ENCODE measurements around the gene ZBTB7B.

Gene ZBTB7B

DNA sequence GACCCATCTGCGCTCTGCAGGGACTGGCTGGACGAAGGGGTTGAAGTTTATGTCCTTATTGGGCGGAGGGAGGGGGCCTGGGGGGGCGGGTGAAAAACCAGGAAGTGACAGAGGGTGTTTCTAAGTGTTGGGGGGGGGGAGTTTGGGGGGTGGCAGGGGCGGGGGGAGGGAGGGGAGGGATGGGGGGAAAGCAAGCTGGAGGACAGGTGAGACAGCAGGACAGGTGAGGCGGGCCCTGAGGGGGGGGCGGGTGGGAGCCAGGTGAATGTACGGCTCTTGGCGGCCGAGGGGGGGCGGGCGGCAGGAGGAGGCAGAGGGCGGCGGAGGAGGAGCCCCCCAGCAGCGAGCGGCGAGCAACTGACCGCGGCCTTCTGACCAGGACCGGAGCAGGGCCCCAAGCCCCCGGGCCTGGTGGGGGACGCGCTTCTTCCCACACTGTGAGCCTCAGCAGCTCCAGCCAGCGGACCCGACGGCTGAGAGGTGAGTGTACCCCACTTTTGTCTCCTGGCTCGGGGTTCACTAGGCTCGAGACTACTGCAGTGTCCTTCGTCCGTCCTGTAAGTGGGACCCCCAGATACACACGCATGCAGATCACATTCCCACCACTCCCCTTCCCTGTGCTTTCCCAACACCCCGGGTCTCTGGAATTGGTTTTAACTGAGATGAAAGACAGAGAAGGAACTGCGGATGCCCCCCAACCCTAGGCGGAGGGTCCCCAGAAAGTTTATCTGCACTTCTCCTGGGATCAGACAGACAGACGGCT, at the start of gene ZBTB7B:
TSS of gene ZBTB7B (plus strand) at position 339 of the 763 bp plus-strand sequence. CDS start 11,859 bp downstream, outside the sequence.
- no peak for DNase-seq (ENCODE audit: low spot score)

- no peak for DNase-seq (ENCODE audit: low spot score)
Measured at GRCh38 chr1:154953611-154954038, 49.0 kb upstream of the ZBTB7B start.

DNA sequence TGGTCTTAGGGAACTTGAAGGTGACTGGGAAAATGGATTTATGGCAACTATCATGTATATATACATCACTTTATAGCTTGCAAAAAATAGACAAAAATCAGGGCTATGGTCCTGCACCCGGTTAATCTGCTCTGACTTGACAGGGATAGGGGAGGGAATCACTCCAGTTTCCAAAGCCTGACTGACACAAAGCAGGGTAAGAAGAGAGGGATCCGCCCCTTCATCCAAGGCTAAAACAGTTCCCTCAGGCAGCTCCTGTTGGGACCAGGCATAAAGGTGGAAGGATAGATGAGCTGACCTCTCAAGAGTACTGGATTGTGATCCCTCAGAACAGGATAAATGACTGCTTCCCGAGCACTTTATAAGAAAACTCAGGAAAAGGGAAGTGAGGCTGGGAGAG, 48.1 kb upstream of the ZBTB7B start:
- DNase-seq (ENCODE audit: low spot score): no peak

DNA sequence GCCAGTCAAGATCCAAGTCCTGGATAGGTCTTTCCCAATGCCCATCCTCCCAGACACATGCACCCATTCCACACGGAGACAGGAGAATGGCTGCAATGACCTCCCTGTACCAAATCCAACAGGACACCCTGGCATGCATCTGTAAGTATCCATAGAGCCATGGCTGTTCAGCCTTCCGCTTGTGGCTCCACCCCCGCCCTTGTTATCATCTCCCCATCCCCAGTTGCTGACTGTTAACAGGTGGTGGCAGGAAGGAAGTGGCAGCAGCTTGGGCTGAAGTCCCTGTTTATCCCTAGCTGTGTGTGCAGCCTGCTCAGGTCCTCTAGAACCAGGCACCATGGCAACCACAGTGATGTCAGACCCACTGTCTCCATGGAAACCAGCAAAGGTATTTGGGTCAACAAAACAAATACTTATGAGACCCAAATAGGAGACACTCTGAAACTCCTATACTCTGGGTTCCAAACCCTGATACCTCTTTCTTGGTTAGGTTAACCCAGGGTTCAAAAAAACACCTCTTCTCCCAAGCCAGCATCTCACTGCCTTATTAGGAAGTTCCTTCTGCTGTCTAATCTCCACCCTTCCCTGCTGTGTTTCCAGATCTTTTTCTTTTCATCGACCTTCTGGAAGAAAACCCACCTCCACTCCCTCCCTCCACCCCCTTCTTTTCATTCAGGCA, 47.4 kb upstream of the ZBTB7B start:
- DNase-seq (ENCODE audit: low spot score): peak; percentile 99

DNA sequence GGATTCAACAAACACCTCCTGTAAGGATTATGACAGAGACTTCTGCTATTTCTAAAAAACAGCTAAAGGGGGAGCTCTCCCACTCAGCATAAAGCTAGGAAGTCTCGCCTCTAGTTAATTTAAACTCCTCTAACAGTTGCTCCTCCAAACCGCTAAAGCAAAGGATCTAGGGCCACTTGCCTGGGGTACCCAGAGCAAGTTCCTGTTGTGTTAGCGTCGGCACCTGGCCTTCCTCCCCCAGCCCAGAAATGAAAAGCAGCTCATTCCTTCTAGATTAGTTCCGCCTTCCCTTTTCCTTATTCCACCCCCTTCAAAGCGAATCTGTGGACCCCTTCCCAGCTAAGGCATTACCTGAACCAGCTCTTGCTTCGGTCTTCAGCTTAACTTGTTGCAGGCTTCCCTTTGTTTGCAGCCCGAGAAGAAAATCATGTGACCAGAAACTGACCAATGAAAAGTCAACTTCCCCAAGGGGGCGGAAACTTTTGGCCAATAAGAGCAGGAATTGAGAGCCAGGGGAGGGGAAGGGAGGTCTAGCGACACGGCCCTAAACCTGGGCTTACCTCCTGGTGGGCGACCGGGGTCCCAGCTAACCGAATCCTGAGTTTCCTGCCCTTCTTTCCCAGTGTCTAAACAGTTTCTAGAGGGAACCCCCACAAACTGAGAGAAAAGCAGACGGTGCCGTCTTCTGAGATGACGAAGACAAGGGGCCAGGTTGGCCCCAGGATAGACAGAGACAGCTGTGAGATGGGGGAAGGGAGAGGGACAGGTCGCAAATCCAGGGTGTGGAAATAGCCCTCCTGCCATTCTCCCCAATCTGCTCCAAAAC, 46.7 kb upstream of the ZBTB7B start, which contains the start of gene PBXIP1:
TSS of gene PBXIP1 (minus strand) at position 382 of the 826 bp plus-strand sequence. CDS start 2,378 bp downstream, outside the sequence.
- peak; percentile 96 for DNase-seq (ENCODE audit: low spot score)

- no peak for DNase-seq (ENCODE audit: low spot score)
Measured at GRCh38 chr1:154956544-154956941, 46.1 kb upstream of the ZBTB7B start.

DNA sequence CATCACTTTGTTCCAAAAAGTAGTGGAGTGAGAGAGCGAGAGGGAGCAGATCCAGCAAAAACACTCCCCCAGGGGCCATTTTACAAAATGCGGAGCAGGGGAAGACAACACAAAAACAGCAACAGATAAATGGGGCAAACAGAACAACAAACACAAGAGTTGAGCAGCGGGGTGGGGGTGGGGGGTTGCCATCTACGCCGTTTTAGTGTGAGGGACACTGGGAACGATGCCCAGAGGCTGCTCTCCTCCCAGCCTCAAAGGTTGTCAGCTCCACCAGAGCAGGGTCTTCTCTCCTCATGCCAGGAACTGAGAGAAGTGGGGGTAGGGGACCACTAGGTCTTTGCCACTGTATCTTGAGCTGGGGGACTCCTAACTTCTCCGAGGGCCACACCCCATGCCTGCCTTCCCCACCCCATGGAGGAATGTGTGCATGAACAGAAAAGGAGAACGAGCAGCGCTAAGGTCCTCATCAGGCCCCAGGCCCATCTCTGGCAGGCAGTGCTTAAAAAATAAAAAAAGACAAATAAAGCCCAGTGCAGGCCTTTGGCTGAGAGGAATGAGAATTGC, 45.4 kb upstream of the ZBTB7B start:
- no peak for DNase-seq (ENCODE audit: low spot score)

DNA sequence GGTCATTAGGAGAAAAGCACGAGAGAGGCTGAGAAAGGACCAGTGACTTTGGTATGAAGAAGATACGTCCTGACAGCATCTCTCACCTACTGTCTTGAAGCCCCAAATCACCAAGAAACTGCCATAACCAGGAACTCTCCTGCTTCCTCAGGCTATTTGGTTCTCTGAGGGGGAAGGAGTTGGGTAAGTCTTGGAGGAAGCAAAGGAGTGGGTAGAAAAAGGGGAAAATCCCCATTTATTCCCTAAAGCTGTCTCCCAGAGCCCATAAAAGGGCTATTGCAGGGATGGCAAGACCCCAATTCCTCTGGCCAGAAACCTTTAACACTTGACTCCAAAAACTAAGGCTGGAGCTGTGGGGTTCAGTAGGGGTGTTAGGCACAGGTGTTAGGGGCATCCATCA, 44.6 kb upstream of the ZBTB7B start:
- DNase-seq (ENCODE audit: low spot score): no peak

DNA sequence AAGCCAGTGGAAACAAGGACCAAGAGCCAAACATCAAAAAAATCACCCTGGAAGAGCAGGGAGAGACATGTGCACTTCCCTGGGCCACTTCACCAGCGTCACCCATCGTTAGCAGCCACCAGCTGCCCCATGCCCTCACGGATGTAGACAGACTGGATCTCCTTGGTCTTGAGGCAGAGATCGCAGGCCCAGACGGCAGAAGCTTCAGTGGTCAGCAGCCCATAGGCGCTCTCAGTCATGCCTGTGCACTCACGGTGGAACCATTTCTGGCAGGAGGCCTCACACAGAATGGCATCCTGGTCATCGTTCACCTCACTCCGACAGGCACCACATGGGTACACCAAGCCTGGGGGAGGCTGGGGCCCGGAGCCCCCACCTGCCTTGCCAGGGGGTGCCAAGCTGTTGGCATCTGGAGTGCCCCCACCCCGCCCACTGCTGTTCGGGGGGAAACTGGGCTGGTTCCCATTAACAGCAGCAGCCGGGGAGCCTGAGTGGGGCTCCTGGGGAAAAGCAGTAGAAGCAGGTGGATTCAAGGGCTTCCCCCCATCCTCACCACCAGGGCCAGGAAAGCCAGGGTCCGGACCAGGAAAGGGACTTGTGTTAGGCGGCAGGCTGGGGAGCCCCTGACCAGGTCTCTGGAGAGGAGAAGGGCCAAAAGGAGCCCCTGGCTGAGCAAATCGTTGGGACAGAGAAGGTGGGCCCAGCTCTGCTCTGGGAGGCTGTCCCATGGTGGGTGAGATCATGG, 43.7 kb upstream of the ZBTB7B start:
- no peak for DNase-seq (ENCODE audit: low spot score)

DNA sequence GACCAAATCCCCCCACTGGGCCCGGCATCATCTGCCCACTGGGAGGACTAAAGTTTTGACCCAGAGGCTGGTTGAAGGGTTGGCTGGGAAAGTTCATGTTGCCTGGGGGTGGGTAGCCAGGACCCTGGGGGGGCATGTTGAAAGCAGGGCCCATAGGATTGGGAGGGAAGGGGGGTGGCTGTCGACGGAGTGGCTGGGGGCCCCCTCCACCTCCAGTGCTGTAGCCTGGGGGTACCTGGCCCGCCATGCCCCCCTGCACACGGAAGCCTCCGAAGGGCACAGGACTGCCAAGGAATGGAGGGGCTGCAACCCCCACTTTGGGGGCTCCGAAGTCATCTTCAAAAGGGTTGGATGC, 43.2 kb upstream of the ZBTB7B start:
- no peak for DNase-seq (ENCODE audit: low spot score)

DNA sequence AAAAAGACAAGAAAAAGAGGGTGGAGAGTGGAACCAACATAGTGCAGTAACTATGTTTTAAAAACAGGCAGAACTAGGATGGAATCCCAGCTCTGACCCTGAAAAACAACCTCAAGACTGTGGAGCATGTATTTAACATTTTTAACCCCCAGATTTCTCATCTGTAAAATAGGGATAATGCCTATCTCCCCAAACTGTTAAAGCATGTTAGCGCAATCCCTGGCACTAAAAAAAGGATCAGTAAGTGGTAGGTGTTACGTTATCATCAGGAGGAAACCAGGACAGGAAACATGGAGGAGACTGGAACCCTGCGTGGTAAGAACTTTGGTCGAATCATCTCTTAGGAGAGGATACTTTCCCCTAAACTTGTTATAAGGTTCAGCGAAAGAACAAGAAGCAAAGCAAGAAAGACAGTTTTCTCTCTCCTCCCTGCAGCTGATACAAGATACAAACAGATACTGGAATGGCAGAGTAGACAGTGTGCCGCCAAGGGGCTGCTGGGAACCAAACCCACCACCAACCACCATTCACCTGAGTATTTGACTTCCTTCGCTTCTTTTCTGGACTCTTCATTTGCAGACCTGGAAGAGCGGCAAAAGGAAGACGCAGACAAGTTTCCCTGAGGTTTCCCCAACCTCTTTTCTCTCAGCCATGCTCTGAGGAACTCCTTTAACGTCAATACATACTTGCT, 42.0 kb upstream of the ZBTB7B start:
- DNase-seq (ENCODE audit: low spot score): no peak

DNA sequence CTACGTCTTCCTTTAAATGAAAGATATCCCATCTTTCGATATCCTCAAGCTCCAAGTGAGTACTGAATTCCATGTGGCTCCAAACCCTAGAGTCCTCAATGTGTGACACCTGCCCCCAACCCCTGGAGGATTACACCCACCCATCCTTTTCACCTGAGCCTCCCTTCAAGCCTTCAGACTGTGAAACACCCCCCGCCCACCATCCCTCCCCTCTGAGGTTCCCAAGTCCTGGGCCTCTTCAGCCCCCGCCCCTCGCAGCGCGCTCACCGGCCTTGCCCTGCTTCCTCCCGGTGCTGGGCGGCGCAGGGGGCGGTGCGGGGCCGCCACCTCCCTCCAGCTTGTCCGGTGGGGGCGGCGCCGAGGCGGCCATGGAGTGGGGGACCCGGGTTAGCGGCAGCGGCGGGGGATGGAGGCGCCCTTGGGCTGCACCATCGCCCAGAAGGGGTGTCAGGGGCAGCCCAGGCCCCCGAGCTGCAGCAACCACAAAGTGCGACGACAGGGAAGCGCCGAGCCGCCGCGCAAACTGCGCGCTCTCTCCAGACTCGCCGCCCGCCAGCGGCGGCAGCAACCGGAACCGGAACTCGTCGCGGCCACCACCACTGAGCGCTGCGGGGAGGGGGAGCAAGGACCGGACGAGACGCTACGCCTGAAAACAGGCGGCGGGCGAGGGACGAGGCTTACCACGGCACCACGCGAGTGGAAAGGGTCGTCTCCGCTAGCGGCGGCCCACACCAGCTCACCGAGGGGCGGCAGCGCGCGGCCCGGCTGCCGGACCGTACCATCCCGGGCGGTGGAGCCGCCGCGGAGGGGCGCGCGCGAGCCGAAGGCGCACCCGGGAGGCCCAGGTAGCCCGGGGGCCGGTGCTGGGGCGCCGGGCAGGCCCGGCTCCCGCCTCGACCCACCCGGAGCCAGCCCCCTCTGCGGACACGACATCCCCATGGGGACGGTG, 41.1 kb upstream of the ZBTB7B start, which contains the start of gene PYGO2:
TSS of gene PYGO2 (minus strand) at position 576 of the 949 bp plus-strand sequence. CDS start at position 370, 206 bp downstream.
- DNase-seq (ENCODE audit: low spot score): peak; percentile 78

DNA sequence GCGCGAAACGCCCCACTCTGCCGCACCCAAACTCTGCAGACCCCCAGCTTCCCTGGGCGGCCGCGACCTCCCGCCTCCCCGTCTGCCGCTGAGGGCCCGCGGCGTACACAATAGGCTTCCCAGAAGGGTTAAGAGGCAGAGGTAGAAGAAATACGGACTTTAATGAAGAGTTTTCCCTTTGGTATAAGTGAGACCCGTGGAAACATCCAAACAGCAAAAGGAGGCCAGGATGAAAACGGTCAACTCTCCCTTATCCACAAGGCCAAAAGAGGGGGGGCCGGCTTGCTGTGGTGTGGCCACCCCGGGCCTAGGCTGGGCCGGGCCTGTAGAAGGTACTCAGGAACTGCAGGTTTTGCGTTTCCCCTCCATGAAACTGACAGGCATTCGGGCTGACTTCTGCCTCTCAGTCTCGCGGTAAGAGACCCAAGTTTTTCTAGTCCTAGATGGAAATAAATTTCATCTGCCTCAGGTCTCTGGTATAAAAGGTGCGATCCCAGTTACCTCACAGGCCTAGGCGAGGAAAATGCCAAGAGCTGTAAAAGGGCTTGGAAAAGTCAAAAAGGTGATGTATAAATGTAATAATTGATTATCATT, 40.3 kb upstream of the ZBTB7B start:
- no peak for DNase-seq (ENCODE audit: low spot score)

- no peak for DNase-seq (ENCODE audit: low spot score)
Measured at GRCh38 chr1:154962795-154963330, 39.7 kb upstream of the ZBTB7B start.

GRCh38 chr1:154963643-154964042, 39.0 kb upstream of the ZBTB7B start:
- no peak for DNase-seq (ENCODE audit: low spot score)

- no peak for DNase-seq (ENCODE audit: low spot score)
Measured at GRCh38 chr1:154964359-154964758, 38.2 kb upstream of the ZBTB7B start.

DNA sequence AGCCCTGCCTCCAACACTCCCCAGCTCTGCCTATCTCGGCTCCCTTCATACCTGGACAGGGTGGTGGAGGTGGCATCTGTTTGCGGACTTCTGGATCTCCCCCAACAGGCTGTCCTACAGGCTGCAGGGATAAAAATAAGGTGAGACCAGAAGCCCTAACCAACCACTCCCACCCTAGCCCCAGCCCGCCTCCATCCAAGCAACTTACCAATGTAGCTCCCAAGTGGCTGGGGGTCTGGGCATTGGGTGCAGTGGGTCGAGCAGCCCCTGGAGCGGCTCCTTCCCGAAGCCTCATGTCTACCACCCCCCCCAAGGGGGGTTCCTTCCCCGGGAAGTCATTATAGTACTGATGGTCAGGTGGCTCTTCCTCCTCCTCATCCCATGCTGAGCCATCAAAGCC, 36.5 kb upstream of the ZBTB7B start:
- no peak for DNase-seq (ENCODE audit: low spot score)

DNA sequence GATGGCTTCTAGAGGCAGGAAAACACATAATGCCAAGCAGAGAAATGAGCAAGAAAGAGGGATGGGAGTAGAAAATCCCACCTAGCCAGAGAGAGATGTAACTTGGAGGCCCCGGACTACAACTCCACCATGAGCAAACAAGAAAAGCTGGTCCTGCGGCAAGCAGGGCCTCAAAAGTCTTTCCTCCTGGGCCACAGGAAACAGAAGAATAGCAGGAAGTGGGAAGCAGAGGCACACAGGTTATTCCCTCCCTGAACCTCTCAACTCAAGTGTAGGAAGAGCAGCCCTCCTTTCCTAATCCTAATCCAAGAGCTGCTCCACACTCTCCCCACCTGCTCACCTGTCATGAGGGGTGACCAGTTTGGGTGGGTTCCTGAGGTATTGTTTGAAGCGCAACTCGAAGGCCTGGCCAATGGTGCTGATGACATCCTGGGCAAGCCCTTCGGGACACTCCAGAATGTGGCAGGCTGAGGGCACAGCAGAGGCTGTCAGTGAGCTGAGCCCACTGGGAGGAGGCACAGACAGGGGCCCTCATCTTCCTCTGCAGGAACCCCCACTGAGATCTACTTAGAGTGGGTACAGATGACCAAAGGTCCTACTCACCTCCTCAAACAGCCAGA, 35.2 kb upstream of the ZBTB7B start:
- no peak for DNase-seq (ENCODE audit: low spot score)

All from CD4-positive, alpha-beta T cell treated with Interleukin-15 for 4 hours (primary cell).